Endothelial cell of umbilical vein (primary cell): ENCODE results near the gene CALML5.

Source experiments
- CTCF ChIP-seq, 2 donors: IDR thresholded peaks; 1 replicate in 1 of 2; 2 replicates in 1 of 2; pipeline ENCODE4 v1.5.1; 2011; ENCODE audit warnings: low read length in 2 of 2, mild to moderate bottlenecking in 2 of 2, moderate library complexity in 2 of 2, control low read depth in 1 of 2, inconsistent platforms in 1 of 2, low read depth in 1 of 2; ENCODE audit not compliant: insufficient read depth in 1 of 2; ENCODE audit errors: extremely low read depth in 1 of 2
- EZH2 ChIP-seq: IDR thresholded peaks from 2 replicates; pipeline ENCODE4 v1.6.1; 2012; ENCODE audit warnings: borderline replicate concordance, low read depth, mild to moderate bottlenecking, moderate library complexity, low read length, inconsistent platforms; ENCODE audit not compliant: severe bottlenecking
- FOS ChIP-seq: IDR thresholded peaks from 2 replicates; pipeline ENCODE4 v1.6.1; 2011; ENCODE audit warnings: mild to moderate bottlenecking, low read length, moderate library complexity, borderline replicate concordance; ENCODE audit not compliant: insufficient read depth
- JUN ChIP-seq: IDR thresholded peaks from 2 replicates; pipeline ENCODE4 v1.6.1; 2011; ENCODE audit warnings: borderline replicate concordance, low read depth; ENCODE audit not compliant: insufficient read length, insufficient read depth
- MAX ChIP-seq: IDR thresholded peaks from 2 replicates; pipeline ENCODE4 v1.6.1; 2011; ENCODE audit not compliant: insufficient read depth, insufficient read length
- MYC ChIP-seq: IDR thresholded peaks from one replicate; pipeline ENCODE4 v1.6.1; 2011; ENCODE audit warnings: mild to moderate bottlenecking, low read depth, low read length
- POLR2A ChIP-seq: IDR thresholded peaks from 2 replicates; pipeline ENCODE4 v1.6.1; 2012; ENCODE audit warnings: low read depth, mild to moderate bottlenecking, control low read depth, low read length
- POLR2AphosphoS5 ChIP-seq: IDR thresholded peaks from 2 replicates; pipeline ENCODE4 v1.6.1; 2012; ENCODE audit warnings: low read depth, mild to moderate bottlenecking, control low read depth, low read length, moderate library complexity; ENCODE audit not compliant: insufficient read depth

- TF ChIP-seq CTCF (IDR thresholded peaks at IDR 0.05; ENCODE audit: extremely low read depth in 1 of 2, insufficient read depth in 1 of 2, low read depth in 1 of 2, low read length in 2 of 2) (no peak), EZH2 (no peak), POLR2A (no peak), MAX (no peak), POLR2AphosphoS5 (no peak), MYC (no peak), FOS (no peak), JUN (no peak)
Observed at GRCh38 chr10:5534051-5534821, 34.9 kb upstream of the CALML5 start.
